Thoracic aorta (tissue), 2 donors: Measurements from ENCODE around the gene NXNL2. TPM values are rescaled to one million over a fixed set of nuclear protein-coding genes. Genes with fewer than 3 reads are reported as not detected.

Source experiments
- ATAC-seq: fragments of 150-250 bp; one replicate; pipeline ENCODE4 v1.8.0; 2017; ENCODE audit warnings: low read depth; ENCODE audit not compliant: insufficient number of reproducible peaks, low FRiP score
- DNase-seq: peaks from one replicate; pipeline ENCODE4 v3.0.0-alpha.2; 2020; ENCODE audit warnings: low spot score
- H3K27ac ChIP-seq, 2 donors: fragments of 200-600 bp; sonication (generic); 1 replicate in 1 of 2; 2 replicates in 1 of 2; pipeline ENCODE4 v1.5.1; 2016; ENCODE audit warnings: mild to moderate bottlenecking in 2 of 2, moderate library complexity in 2 of 2
- H3K27me3 ChIP-seq: fragments of 200-600 bp; sonication (generic); replicated peaks from 2 replicates; pipeline ENCODE4 v1.6.0; 2016; ENCODE audit warnings: mild to moderate bottlenecking; ENCODE audit not compliant: insufficient read depth
- H3K36me3 ChIP-seq: fragments of 200-600 bp; sonication (generic); one replicate; pipeline ENCODE4 v1.5.1; 2016
- H3K4me1 ChIP-seq, 2 donors: fragments of 200-600 bp; sonication (generic); 1 replicate in 1 of 2; 2 replicates in 1 of 2; pipeline versions ENCODE4 v1.5.1 to v1.6.0; 2016; ENCODE audit warnings: low read depth in 2 of 2, mild to moderate bottlenecking in 1 of 2; ENCODE audit not compliant: control insufficient read depth in 1 of 2
- H3K4me3 ChIP-seq: fragments of 200-600 bp; sonication (generic); 2 replicates; pipeline ENCODE4 v1.5.1; 2016; ENCODE audit warnings: mild to moderate bottlenecking
- H3K9me3 ChIP-seq: fragments of 200-600 bp; sonication (generic); 2 replicates; pipeline ENCODE4 v1.5.1; 2016
- total RNA-seq, 2 donors: library from RNA; depleted of rRNA; stranded (reverse); fragments of >200 nt; gene quantifications; one replicate each; pipeline versions ENCODE4 v1.1.0 to v1.2.3, GENCODE V29; 2016
- TF ChIP-seq, protein P1 (sequence below): fragments of 200-600 bp; sonication (generic); IDR thresholded peaks from one replicate; pipeline ENCODE4 v1.5.1; 2019; ENCODE audit warnings: antibody characterized with exemption

NXNL2 gene
- total RNA-seq, 2 donors from 2014 or later: 1.8 TPM; not detected in 1

DNA sequence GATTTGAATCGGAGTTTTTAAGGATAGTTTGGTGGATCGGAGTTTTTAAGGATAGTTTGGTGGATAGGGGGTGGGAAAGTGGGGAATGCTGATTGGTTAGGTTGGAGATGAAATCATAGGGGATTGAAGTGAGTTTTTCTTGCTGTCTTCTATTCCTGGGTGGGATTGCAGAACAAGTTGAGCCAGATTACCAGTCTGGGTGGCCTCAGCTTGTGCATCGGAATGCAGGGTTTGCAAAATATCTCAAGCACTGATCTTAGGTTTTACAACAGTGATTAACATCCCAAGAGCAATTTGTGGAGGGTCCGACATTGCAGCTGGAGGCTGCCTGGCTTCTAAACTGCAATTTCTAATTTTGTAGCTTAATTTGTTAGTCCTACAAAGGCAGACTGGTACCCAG lies 23.1 kb upstream of the NXNL2 start:
- TF ChIP-seq, protein P1, sequence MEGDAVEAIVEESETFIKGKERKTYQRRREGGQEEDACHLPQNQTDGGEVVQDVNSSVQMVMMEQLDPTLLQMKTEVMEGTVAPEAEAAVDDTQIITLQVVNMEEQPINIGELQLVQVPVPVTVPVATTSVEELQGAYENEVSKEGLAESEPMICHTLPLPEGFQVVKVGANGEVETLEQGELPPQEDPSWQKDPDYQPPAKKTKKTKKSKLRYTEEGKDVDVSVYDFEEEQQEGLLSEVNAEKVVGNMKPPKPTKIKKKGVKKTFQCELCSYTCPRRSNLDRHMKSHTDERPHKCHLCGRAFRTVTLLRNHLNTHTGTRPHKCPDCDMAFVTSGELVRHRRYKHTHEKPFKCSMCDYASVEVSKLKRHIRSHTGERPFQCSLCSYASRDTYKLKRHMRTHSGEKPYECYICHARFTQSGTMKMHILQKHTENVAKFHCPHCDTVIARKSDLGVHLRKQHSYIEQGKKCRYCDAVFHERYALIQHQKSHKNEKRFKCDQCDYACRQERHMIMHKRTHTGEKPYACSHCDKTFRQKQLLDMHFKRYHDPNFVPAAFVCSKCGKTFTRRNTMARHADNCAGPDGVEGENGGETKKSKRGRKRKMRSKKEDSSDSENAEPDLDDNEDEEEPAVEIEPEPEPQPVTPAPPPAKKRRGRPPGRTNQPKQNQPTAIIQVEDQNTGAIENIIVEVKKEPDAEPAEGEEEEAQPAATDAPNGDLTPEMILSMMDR: no peak
- H3K9me3 ChIP-seq: no peaks in the 10 kb centered on the region
- H3K36me3 ChIP-seq: no peaks in the 10 kb centered on the region
- H3K27ac ChIP-seq: no peak overlapping the region
- no peak for DNase-seq
- H3K27me3 ChIP-seq: no peaks in the 10 kb centered on the region
- no peaks in the 10 kb centered on the region for H3K4me1 ChIP-seq
- H3K4me3 ChIP-seq: no peak overlapping the region
- no peak for ATAC-seq

DNA sequence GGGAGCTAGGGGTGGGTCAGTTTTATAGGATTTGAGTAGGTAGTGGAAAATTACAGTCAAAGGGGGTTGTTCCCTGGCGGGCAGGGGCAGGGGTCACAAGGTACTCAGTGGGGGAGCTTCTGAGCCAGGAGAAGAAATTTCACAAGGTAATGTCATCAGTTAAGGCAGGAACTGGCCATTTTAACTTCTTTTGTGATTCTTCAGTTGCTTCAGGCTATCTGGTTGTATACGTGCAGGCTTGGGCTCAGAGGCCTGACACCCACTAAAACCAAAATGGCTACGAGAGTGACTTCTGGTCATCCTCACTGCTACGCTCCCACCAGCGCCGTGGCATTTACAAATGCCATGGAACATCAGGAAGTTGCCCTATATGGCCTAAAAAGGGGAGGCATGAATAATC lies 20.7 kb upstream of the NXNL2 start:
- Histone ChIP-seq H3K36me3 (no peaks in the 10 kb centered on the region), H3K4me3 (no peak overlapping the region), H3K4me1 (no peaks in the 10 kb centered on the region), H3K9me3 (no peaks in the 10 kb centered on the region), H3K27ac (no peak overlapping the region), H3K27me3 (no peaks in the 10 kb centered on the region)
- DNase-seq (no peak), ATAC-seq (no peak)
- TF ChIP-seq, protein P1: no peak

DNA sequence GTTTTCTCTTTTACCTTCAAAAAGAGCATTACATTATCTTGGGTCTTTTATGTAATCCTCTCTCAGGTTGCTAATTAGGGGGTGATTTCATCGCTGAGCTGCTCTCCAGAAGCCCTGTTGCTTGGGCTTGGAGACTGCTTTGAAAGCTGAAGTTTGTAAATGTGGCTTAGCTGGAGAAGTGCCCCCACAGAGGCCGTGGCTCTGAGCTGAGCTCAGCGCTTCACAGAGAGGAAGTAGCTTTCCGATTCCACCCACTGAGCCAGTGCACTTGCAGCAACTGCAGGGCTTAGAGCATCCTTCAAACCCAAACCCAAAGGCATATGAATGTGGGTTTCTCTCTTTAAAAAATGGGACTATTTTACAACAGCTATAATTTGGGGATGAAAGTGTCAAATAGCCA lies 13.7 kb upstream of the NXNL2 start:
- TF ChIP-seq, protein P1: no peak
- no peak for DNase-seq
- no peak for ATAC-seq

DNA sequence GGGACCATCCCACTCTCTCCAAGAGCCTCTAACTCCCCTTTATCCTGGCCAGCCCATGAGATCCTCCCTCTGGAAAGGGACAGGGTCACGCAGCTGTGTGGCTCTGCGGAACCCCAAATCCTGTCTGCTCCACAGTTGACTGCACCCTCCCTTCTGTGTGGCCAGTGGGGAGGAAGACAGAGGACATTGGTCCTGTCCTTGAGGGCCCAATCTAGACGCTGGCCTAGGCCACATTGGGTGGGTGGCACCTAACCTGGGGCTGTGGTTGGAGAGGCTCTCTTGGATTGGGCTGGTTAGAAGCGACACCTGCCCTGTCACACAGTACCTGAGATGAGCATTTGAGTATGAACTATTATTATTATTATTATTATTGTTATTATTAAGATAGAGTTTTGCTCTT lies 12.6 kb upstream of the NXNL2 start:
- Histone ChIP-seq H3K9me3 (no peaks in the 10 kb centered on the region), H3K36me3 (no peaks in the 10 kb centered on the region), H3K27ac (no peak overlapping the region), H3K4me3 (no peak overlapping the region), H3K4me1 (no peaks in the 10 kb centered on the region), H3K27me3 (no peaks in the 10 kb centered on the region)
- ATAC-seq (no peak), DNase-seq (no peak)
- TF ChIP-seq, protein P1: no peak

More for the DNA sequence above, 13.7 kb upstream of the NXNL2 start:
- H3K9me3 ChIP-seq: no peaks in the 10 kb centered on the region
- H3K27ac ChIP-seq: no peak overlapping the region
- H3K27me3 ChIP-seq: no peaks in the 10 kb centered on the region
- H3K36me3 ChIP-seq: no peaks in the 10 kb centered on the region
- no peaks in the 10 kb centered on the region for H3K4me1 ChIP-seq
- no peak overlapping the region for H3K4me3 ChIP-seq

DNA sequence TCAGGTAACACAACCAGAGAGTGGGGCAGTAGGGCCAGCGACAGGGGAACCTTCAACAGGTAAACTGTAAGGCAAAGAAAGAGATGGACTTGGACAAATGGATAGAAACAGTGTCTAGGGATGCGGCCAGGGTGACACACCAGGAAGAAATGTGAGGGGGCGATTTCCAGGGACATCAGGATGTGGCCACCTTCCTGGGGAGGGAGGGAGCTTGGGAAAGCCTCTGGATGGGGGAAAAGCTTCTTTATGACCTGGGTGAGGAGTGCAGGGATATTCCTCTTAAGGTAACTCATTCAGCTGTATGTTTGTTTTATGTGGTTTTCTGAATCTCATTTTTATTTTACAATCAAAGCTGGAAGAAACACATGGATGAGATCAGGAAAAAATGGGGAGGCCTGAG lies 11.9 kb upstream of the NXNL2 start:
- TF ChIP-seq, protein P1: no peak
- no peak for DNase-seq
- Histone ChIP-seq H3K9me3 (no peaks in the 10 kb centered on the region), H3K27ac (no peak overlapping the region), H3K27me3 (no peaks in the 10 kb centered on the region), H3K36me3 (no peaks in the 10 kb centered on the region), H3K4me1 (no peaks in the 10 kb centered on the region), H3K4me3 (no peak overlapping the region)
- no peak for ATAC-seq
